Natural killer cell (primary cell): Measurements from ENCODE around the gene IRF2BP2. TPM values are rescaled to one million over a fixed set of nuclear protein-coding genes. Genes with fewer than 3 reads are reported as not detected.

Experiments
- ATAC-seq, 3 donors: fragments of 150-1000 bp in 2 of 3; fragments of 200-7000 bp in 1 of 3; cut with Tn5 transposase; 1 replicate in 1 of 3; 2 replicates in 2 of 3; pipeline ENCODE4 v1.10.0; 2021; ENCODE audit warnings: mild to moderate bottlenecking in 2 of 3, moderate library complexity in 2 of 3
- DNase-seq, 2 donors: peaks; one replicate each; pipeline versions ENCODE4 v3.0.0 to v3.0.0-alpha.2; 2013 to 2021; ENCODE audit warnings: mixed read lengths in 1 of 2
- H3K27ac ChIP-seq: one replicate; pipeline ENCODE4 v1.5.1; 2013; ENCODE audit warnings: mild to moderate bottlenecking, low read length
- H3K27me3 ChIP-seq: one replicate; pipeline ENCODE4 v1.6.1; 2013; ENCODE audit warnings: low read length; ENCODE audit not compliant: control insufficient read depth, insufficient read depth
- H3K36me3 ChIP-seq: one replicate; pipeline ENCODE4 v1.6.1; 2013; ENCODE audit warnings: low read length; ENCODE audit not compliant: control insufficient read depth, insufficient read depth
- H3K4me1 ChIP-seq: one replicate; pipeline ENCODE4 v1.6.1; 2013; ENCODE audit warnings: low read length; ENCODE audit not compliant: control insufficient read depth, insufficient read depth
- H3K4me3 ChIP-seq: one replicate; pipeline ENCODE4 v1.5.1; 2013; ENCODE audit warnings: low read length
- H3K9me3 ChIP-seq: one replicate; pipeline ENCODE4 v1.6.1; 2013; ENCODE audit warnings: low read length; ENCODE audit not compliant: control insufficient read depth, insufficient read depth
- H3K27ac Mint-ChIP-seq, 2 donors: one replicate each; pipeline ENCODE4 v1.8.0; 2022; ENCODE audit warnings: mild to moderate bottlenecking in 2 of 2, mixed read lengths in 2 of 2, moderate library complexity in 1 of 2
- H3K27me3 Mint-ChIP-seq, 2 donors: one replicate each; pipeline ENCODE4 v1.8.0; 2022; ENCODE audit warnings: low read depth in 2 of 2, mixed read lengths in 2 of 2
- H3K36me3 Mint-ChIP-seq: one replicate; pipeline ENCODE4 v1.8.0; 2022; ENCODE audit warnings: mixed read lengths
- H3K4me1 Mint-ChIP-seq, 2 donors: one replicate each; pipeline ENCODE4 v1.8.0; 2022; ENCODE audit warnings: mixed read lengths in 2 of 2
- H3K4me3 Mint-ChIP-seq: one replicate; pipeline ENCODE4 v1.8.0; 2022; ENCODE audit warnings: mild to moderate bottlenecking, moderate library complexity, mixed read lengths
- H3K9me3 Mint-ChIP-seq, 2 donors: one replicate each; pipeline ENCODE4 v1.8.0; 2022; ENCODE audit warnings: mixed read lengths in 2 of 2
- WGBS: methylation state at CpG from one replicate; pipeline ENCODE4 v1.1.7; 2013; ENCODE audit warnings: missing lambda C conversion rate; ENCODE audit not compliant: insufficient coverage; 5-methylcytosine and 5-hydroxymethylcytosine counted together
- intact Hi-C: fragments of 100-400 bp; cut with micrococcal nuclease; formaldehyde crosslinking; loops from one replicate; pipeline ENCODE4 v1.14.2; 2022
- total RNA-seq, 4 donors: library from RNA; stranded (reverse); fragments of 120-200 nt in 1 of 4; gene quantifications; one replicate each; pipeline versions ENCODE4 v1.2.3 to v1.2.4, GENCODE V29; 2013 to 2022
- TF ChIP-seq, protein P1 (sequence below): fragments of 200-600 bp; IDR thresholded peaks from one replicate; pipeline ENCODE4 v1.8.0; 2022; ENCODE audit warnings: antibody characterized with exemption

The IRF2BP2 gene
- 100 to 1,000 TPM; 186 to 315 (median 266) TPM for total RNA-seq
- 100.0 TPM for total RNA-seq (2013)

DNA sequence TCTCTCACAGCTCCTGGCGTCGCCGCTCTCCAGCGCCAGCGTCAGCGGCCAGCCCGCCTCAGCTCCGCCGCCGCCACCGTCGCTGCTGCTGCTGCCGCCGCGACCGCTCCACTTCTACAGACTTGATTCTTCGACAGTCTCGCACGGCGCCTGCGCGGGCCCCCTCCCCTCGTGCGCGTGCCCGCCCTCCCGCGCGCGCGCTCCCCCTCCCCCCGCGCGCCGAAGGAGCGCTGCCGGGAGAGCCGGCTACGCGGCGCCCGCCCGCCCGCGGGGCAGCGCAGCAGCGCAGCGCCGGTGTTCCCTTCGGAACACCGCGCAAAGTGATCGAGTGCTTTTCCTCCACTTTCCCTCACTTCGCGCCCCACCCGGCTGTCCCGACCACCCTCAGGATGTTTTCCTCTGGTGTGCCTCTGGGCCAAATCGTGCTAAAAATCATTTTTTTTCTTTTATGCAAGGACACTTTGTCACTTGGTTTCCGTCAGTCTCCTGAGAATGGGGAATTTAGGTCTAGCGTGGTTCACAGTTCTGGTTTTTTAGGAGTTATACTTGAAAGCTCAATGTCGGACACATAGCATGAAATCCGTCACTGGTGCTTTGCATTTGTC is at the start of gene IRF2BP2:
IRF2BP2 (minus strand) TSS at position 118 of the 605 bp plus-strand sequence. CDS start 684 bp downstream, outside the sequence.
- Histone ChIP-seq H3K27me3 (no peaks in the 10 kb centered on the region), H3K27ac (peak within 1 kb of the TSS; percentile 99), H3K9me3 (no peaks in the 10 kb centered on the region), H3K4me1 (peaks cover 53% of the 10 kb centered on the region), H3K4me3 (peak within 1 kb of the TSS; percentile 92), H3K36me3 (peaks cover 9% of the 10 kb centered on the region)
- ATAC-seq (peak; percentile 10 to 48 (median 33)), DNase-seq (peak; percentile 81 to 93)
- intact Hi-C loops, result loop anchor here (2.0 to 10.0 kb wide), 3 partner anchors 115 to 353 kb away; no protein-coding TSS in a partner anchor
- no peaks in the 10 kb centered on the region for H3K27me3 Mint-ChIP-seq
- H3K27ac Mint-ChIP-seq, result peak within 1 kb of the TSS; percentile 98 to 99
- peaks cover 11% of the 10 kb centered on the region for H3K36me3 Mint-ChIP-seq
- peak within 1 kb of the TSS; percentile 94 for H3K4me3 Mint-ChIP-seq
- H3K4me1 Mint-ChIP-seq, result peaks cover 62 to 64% of the 10 kb centered on the region in 2 donors
- whole genome bisulfite sequencing, result under 1% methylated on average over 62 of the region's 62 CpGs
- no peaks in the 10 kb centered on the region for H3K9me3 Mint-ChIP-seq
- TF ChIP-seq, protein P1, sequence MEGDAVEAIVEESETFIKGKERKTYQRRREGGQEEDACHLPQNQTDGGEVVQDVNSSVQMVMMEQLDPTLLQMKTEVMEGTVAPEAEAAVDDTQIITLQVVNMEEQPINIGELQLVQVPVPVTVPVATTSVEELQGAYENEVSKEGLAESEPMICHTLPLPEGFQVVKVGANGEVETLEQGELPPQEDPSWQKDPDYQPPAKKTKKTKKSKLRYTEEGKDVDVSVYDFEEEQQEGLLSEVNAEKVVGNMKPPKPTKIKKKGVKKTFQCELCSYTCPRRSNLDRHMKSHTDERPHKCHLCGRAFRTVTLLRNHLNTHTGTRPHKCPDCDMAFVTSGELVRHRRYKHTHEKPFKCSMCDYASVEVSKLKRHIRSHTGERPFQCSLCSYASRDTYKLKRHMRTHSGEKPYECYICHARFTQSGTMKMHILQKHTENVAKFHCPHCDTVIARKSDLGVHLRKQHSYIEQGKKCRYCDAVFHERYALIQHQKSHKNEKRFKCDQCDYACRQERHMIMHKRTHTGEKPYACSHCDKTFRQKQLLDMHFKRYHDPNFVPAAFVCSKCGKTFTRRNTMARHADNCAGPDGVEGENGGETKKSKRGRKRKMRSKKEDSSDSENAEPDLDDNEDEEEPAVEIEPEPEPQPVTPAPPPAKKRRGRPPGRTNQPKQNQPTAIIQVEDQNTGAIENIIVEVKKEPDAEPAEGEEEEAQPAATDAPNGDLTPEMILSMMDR, result no peak

DNA sequence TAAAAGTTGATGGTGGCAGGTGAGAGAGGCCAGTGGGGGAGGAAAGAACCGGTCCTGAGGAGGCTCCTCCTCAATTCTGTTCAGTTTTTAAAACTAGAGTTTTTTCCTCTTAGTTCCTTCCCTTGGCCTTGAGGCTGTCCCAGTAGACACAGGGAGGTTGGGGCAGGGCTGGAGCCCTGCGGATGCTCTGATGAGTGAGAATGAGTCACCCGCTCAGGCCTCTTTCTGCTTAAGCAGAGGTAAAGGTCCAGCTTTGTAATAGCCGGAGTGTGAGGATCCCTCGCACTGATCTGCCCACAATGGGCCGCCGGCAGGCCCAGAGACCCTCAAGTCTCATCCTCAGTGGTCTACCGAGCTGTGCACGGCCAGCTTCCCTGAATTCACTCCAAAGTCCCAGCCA is 49.6 kb upstream of the IRF2BP2 start:
- no peak overlapping the region for H3K27ac Mint-ChIP-seq
- no peak for DNase-seq
- no peaks in the 10 kb centered on the region for H3K9me3 Mint-ChIP-seq
- TF ChIP-seq, protein P1, result no peak
- peaks cover 6% of the 10 kb centered on the region for H3K4me1 ChIP-seq
- H3K27me3 ChIP-seq, result no peaks in the 10 kb centered on the region
- no peaks in the 10 kb centered on the region for H3K36me3 ChIP-seq
- ATAC-seq, result no peak
- intact Hi-C loops, result no loop called here
- no peak overlapping the region for H3K4me3 ChIP-seq
- 92% methylated on average over 9 of the region's 9 CpGs for WGBS
- H3K4me1 Mint-ChIP-seq, result peaks cover 7 to 15% of the 10 kb centered on the region in 2 donors
- H3K27ac ChIP-seq, result no peak overlapping the region
- no peaks in the 10 kb centered on the region for H3K36me3 Mint-ChIP-seq
- H3K9me3 ChIP-seq, result no peaks in the 10 kb centered on the region
- H3K27me3 Mint-ChIP-seq, result peaks cover 0 to 11% of the 10 kb centered on the region in 2 donors
- H3K4me3 Mint-ChIP-seq, result no peak overlapping the region

GRCh38 chr1:234658138-234658537 is 48.2 kb upstream of the IRF2BP2 start:
- no peak overlapping the region for H3K27ac ChIP-seq
- H3K9me3 Mint-ChIP-seq, result no peaks in the 10 kb centered on the region
- no peak for DNase-seq

More at GRCh38 chr1:234658138-234658537, 48.2 kb upstream of the IRF2BP2 start:
- intact Hi-C loops, result no loop called here
- H3K27me3 ChIP-seq, result no peaks in the 10 kb centered on the region
- H3K4me1 Mint-ChIP-seq, result peaks cover 7 to 15% of the 10 kb centered on the region in 2 donors
- no peak for ATAC-seq
- peaks cover 7% of the 10 kb centered on the region in 2 donors for H3K27me3 Mint-ChIP-seq
- no peak overlapping the region for H3K4me3 ChIP-seq
- H3K9me3 ChIP-seq, result no peaks in the 10 kb centered on the region
- peaks cover 6% of the 10 kb centered on the region for H3K4me1 ChIP-seq
- TF ChIP-seq, protein P1, result no peak
- H3K27ac Mint-ChIP-seq, result no peak overlapping the region
- WGBS, result 95% methylated on average over 3 of the region's 3 CpGs
- no peak overlapping the region for H3K4me3 Mint-ChIP-seq
- H3K36me3 ChIP-seq, result no peaks in the 10 kb centered on the region
- no peaks in the 10 kb centered on the region for H3K36me3 Mint-ChIP-seq
